Suprapubic skin (tissue), 4 donors: ENCODE measurements around the gene PTMA. TPM values are rescaled to one million over a fixed set of nuclear protein-coding genes. Genes with fewer than 3 reads are reported as not detected.

ENCODE experiments used
- DNase-seq, 2 donors: peaks; one replicate each; pipeline ENCODE4 v3.0.0-alpha.2; 2019; ENCODE audit warnings: low spot score in 2 of 2
- H3K27ac ChIP-seq: fragments of 200-600 bp; sonication (generic); one replicate; pipeline ENCODE4 v1.5.1; 2019
- H3K27me3 ChIP-seq: fragments of 200-600 bp; sonication (generic); one replicate; pipeline ENCODE4 v1.5.1; 2019
- H3K36me3 ChIP-seq: fragments of 200-600 bp; sonication (generic); one replicate; pipeline ENCODE4 v1.5.1; 2019
- H3K4me1 ChIP-seq: fragments of 200-600 bp; sonication (generic); one replicate; pipeline ENCODE4 v1.5.1; 2019
- H3K4me3 ChIP-seq: fragments of 200-600 bp; sonication (generic); one replicate; pipeline ENCODE4 v1.5.1; 2019; ENCODE audit warnings: mild to moderate bottlenecking
- H3K9me3 ChIP-seq: fragments of 200-600 bp; sonication (generic); one replicate; pipeline ENCODE4 v1.5.1; 2019
- CTCF ChIP-seq, 2 donors: fragments of 200-600 bp in 1 of 2; fragments of 450-650 bp in 1 of 2; sonication (generic) in 1 of 2; IDR thresholded peaks; one replicate each; pipeline ENCODE4 v1.5.1; 2016 to 2019; ENCODE audit warnings: antibody characterized with exemption in 2 of 2, mild to moderate bottlenecking in 1 of 2, moderate library complexity in 1 of 2
- EP300 ChIP-seq: sonication (generic); formaldehyde crosslinking; IDR thresholded peaks from one replicate; pipeline ENCODE4 v1.6.1; 2017; ENCODE audit warnings: antibody characterized with exemption
- POLR2A ChIP-seq, 2 donors: fragments of 450-650 bp; IDR thresholded peaks; one replicate each; pipeline ENCODE4 v1.6.1; 2017; ENCODE audit warnings: antibody characterized with exemption in 2 of 2, mild to moderate bottlenecking in 2 of 2, moderate library complexity in 2 of 2
- POLR2AphosphoS5 ChIP-seq, 3 donors: sonication (generic); formaldehyde crosslinking; IDR thresholded peaks; one replicate each; pipeline ENCODE4 v1.6.1; 2017; ENCODE audit warnings: antibody characterized with exemption in 3 of 3
- WGBS: methylation state at CpG from one replicate; pipeline ENCODE4 v1.1.5; 2018; 5-methylcytosine and 5-hydroxymethylcytosine counted together
- total RNA-seq, 4 donors: library from RNA; depleted of rRNA; stranded (reverse); fragments of >200 nt; gene quantifications; one replicate each; pipeline ENCODE4 v1.1.0, GENCODE V29; 2016

Gene PTMA
- total RNA-seq, 4 donors from 2014 or later, result 781 to 1,090 (median 1,063) TPM

DNA sequence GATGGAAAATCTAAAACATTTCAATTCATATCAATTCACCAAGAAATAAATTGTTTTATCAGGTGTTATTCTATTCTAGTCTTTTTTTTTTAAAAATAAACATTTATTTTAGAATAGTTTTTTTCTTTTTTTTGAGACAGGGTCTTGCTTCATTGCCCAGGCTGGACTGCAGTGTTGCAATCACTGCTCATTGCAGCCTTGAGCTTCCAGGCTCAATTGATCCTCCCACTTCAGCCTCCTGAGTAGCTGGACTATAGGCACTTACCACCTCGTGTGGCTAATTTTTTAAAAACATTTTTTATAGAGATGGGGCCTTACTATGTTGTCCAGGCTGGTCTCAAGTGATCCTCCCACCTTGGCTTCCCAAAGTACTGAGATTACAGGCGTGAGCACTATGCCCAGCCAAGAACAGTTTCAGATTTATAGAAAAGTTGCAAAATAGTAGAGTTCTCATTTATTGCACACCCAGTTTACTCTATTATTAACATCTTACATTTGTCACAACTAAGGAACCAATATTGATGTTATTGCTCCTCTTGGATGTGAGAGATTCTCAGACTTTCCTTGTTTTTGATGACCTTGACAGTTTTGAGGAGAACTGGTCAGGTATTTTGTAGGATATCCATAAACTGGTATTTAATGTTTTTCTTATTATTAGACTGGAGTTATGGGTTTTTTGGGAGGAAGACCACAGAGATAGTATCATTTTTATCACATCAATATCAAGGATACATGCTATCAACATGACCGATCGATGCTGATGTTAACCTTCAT, 42.9 kb downstream of the PTMA start:
- H3K27me3 ChIP-seq, result no peaks in the 10 kb centered on the region
- no peak for TF ChIP-seq CTCF (IDR thresholded peaks at IDR 0.05)
- no peak for TF ChIP-seq POLR2A (IDR thresholded peaks at IDR 0.05)
- no peak for TF ChIP-seq POLR2AphosphoS5 (IDR thresholded peaks at IDR 0.05)
- no peak for TF ChIP-seq EP300

GRCh38 chr2:231752061-231752460, 43.7 kb downstream of the PTMA start:
- H3K27ac ChIP-seq, result no peak overlapping the region
- H3K9me3 ChIP-seq, result no peaks in the 10 kb centered on the region
- no peak for DNase-seq
- WGBS, result 84% methylated on average over 2 of the region's 2 CpGs
- TF ChIP-seq POLR2A (IDR thresholded peaks at IDR 0.05) (no peak), POLR2AphosphoS5 (IDR thresholded peaks at IDR 0.05) (no peak), EP300 (no peak), CTCF (IDR thresholded peaks at IDR 0.05) (no peak)
- no peak overlapping the region for H3K4me3 ChIP-seq
- H3K36me3 ChIP-seq, result no peaks in the 10 kb centered on the region
- H3K4me1 ChIP-seq, result no peaks in the 10 kb centered on the region
- H3K27me3 ChIP-seq, result no peaks in the 10 kb centered on the region

More for the DNA sequence above, 42.9 kb downstream of the PTMA start:
- no peaks in the 10 kb centered on the region for H3K9me3 ChIP-seq
- H3K36me3 ChIP-seq, result no peaks in the 10 kb centered on the region
- no peaks in the 10 kb centered on the region for H3K4me1 ChIP-seq
- no peak overlapping the region for H3K4me3 ChIP-seq
- DNase-seq, result no peak
- no peak overlapping the region for H3K27ac ChIP-seq
- 89% methylated on average over 4 of the region's 4 CpGs for WGBS

GRCh38 chr2:231761735-231762134, 53.4 kb downstream of the PTMA start:
- no peaks in the 10 kb centered on the region for H3K4me1 ChIP-seq
- no peak overlapping the region for H3K4me3 ChIP-seq
- H3K36me3 ChIP-seq, result no peaks in the 10 kb centered on the region
- H3K9me3 ChIP-seq, result no peaks in the 10 kb centered on the region
- H3K27ac ChIP-seq, result no peak overlapping the region
- TF ChIP-seq CTCF (IDR thresholded peaks at IDR 0.05) (no peak), POLR2A (IDR thresholded peaks at IDR 0.05) (no peak), EP300 (no peak), POLR2AphosphoS5 (IDR thresholded peaks at IDR 0.05) (no peak)
- DNase-seq, result no peak
- WGBS, result 90% methylated on average over 2 of the region's 2 CpGs
- no peaks in the 10 kb centered on the region for H3K27me3 ChIP-seq

Other genes with a start within 250 kb of the PTMA start
- gene NCL, start 244.0 kb upstream of the PTMA start, total RNA-seq, result 100 to 1,000 TPM; 142 to 384 (median 205) TPM
- under 1 TPM in 3 of 4 donors, not detected in 1; 0.15 to 0.31 (median 0.21) TPM for gene NMUR1, start 178.1 kb upstream of the PTMA start, total RNA-seq
- gene TEX44, start 115.7 kb upstream of the PTMA start, total RNA-seq, result not detected
- gene PDE6D, start 72.8 kb downstream of the PTMA start, total RNA-seq, result 10 to 100 TPM; 14.6 to 23.7 (median 22.2) TPM
- gene COPS7B, start 77.9 kb downstream of the PTMA start, total RNA-seq, result 10 to 100 TPM; 15.4 to 79.9 (median 33.6) TPM
- not detected for gene NPPC, start 217.9 kb downstream of the PTMA start, total RNA-seq